ENCODE measurements around the gene B4GALNT2.
A peak's percentile ranks its signal among the peaks of the same experiment; 100 is the strongest.
"Not testable (repeated sequence)": the region's sequence is repeated elsewhere in the genome, so short reads cannot be mapped to it uniquely, and the experiment has no call there.

The B4GALNT2 gene

GRCh38 chr17:49132699-49133364 lies at the start of gene B4GALNT2:
B4GALNT2 (plus strand) TSS chr17:49132769; CDS start chr17:49132793, 24 bp downstream.
- DNase-seq (ENCODE audit: low spot score): peak; percentile 80

- DNase-seq (ENCODE audit: low spot score): not testable (repeated sequence)
Measured at GRCh38 chr17:49085046-49085445, 47.5 kb upstream of the B4GALNT2 start.

GRCh38 chr17:49085565-49086315 lies 46.8 kb upstream of the B4GALNT2 start:
- no peak for DNase-seq (ENCODE audit: low spot score)

- DNase-seq (ENCODE audit: low spot score): no peak
Measured at GRCh38 chr17:49086316-49086605, 46.3 kb upstream of the B4GALNT2 start.

GRCh38 chr17:49086649-49087048 lies 45.9 kb upstream of the B4GALNT2 start:
- DNase-seq (ENCODE audit: low spot score): no peak

GRCh38 chr17:49089094-49089493 lies 43.5 kb upstream of the B4GALNT2 start:
- DNase-seq (ENCODE audit: low spot score): no peak

- no peak for DNase-seq (ENCODE audit: low spot score)
Measured at GRCh38 chr17:49090878-49091594, 41.5 kb upstream of the B4GALNT2 start.

- no peak for DNase-seq (ENCODE audit: low spot score)
Measured at GRCh38 chr17:49093131-49093530, 39.4 kb upstream of the B4GALNT2 start.

- DNase-seq (ENCODE audit: low spot score): no peak
Measured at GRCh38 chr17:49100601-49101000, 32.0 kb upstream of the B4GALNT2 start.

- no peak for DNase-seq (ENCODE audit: low spot score)
Measured at GRCh38 chr17:49101054-49101534, 31.5 kb upstream of the B4GALNT2 start.

GRCh38 chr17:49103360-49103759 lies 29.2 kb upstream of the B4GALNT2 start:
- not testable (repeated sequence) for DNase-seq (ENCODE audit: low spot score)

GRCh38 chr17:49104511-49105074 lies 28.0 kb upstream of the B4GALNT2 start:
- no peak for DNase-seq (ENCODE audit: low spot score)

GRCh38 chr17:49106321-49107210 lies 26.0 kb upstream of the B4GALNT2 start:
- no peak for DNase-seq (ENCODE audit: low spot score)

GRCh38 chr17:49107211-49107557 lies 25.4 kb upstream of the B4GALNT2 start:
- DNase-seq (ENCODE audit: low spot score): no peak

GRCh38 chr17:49108318-49108717 lies 24.3 kb upstream of the B4GALNT2 start:
- peak; percentile 47 for DNase-seq (ENCODE audit: low spot score)

GRCh38 chr17:49110509-49110908 lies 22.1 kb upstream of the B4GALNT2 start:
- DNase-seq (ENCODE audit: low spot score): no peak

- DNase-seq (ENCODE audit: low spot score): no peak
Measured at GRCh38 chr17:49111934-49112333, 20.6 kb upstream of the B4GALNT2 start.

- DNase-seq (ENCODE audit: low spot score): no peak
Measured at GRCh38 chr17:49112936-49113335, 19.6 kb upstream of the B4GALNT2 start.

- no peak for DNase-seq (ENCODE audit: low spot score)
Measured at GRCh38 chr17:49114703-49115102, 17.9 kb upstream of the B4GALNT2 start.

GRCh38 chr17:49117587-49118230 lies 14.9 kb upstream of the B4GALNT2 start:
- no peak for DNase-seq (ENCODE audit: low spot score)

- no peak for DNase-seq (ENCODE audit: low spot score)
Measured at GRCh38 chr17:49120166-49120565, 12.4 kb upstream of the B4GALNT2 start.
